ENCODE measurements around the gene OR1I1. TPM values are rescaled to one million over a fixed set of nuclear protein-coding genes. Genes with fewer than 3 reads are reported as not detected.
"Not testable (repeated sequence)": the region's sequence is repeated elsewhere in the genome, so short reads cannot be mapped to it uniquely, and the experiment has no call there.

OR1I1 gene
- total and polyA plus RNA-seq, 8 donors, result not detected

- WGBS, 5 donors, result 37 to 53% (median 43%) methylated on average over 23 of the region's 23 CpGs
- intact Hi-C loops (cut with DNase I; ENCODE audit: low total_unique reads), result no loop called here
- no peak for TF ChIP-seq CTCF (IDR thresholded peaks at IDR 0.05)
- no peak for TF ChIP-seq EP300 (IDR thresholded peaks at IDR 0.05)
- TF ChIP-seq POLR2A (IDR thresholded peaks at IDR 0.05), result no peak
- no peak for TF ChIP-seq POLR2AphosphoS5 (IDR thresholded peaks at IDR 0.05)
- no peak for DNase-seq
- Histone ChIP-seq H3K27me3 (peaks cover 0 to 45% (median 0%) of the 10 kb centered on the region in 3 donors), H3K36me3 (no peaks in the 10 kb centered on the region), H3K27ac (no peak overlapping the region), H3K4me3 (no peak overlapping the region), H3K4me1 (no peaks in the 10 kb centered on the region), H3K9me3 (no peaks in the 10 kb centered on the region)
Observed at GRCh38 chr19:15072930-15073647, 8.9 kb upstream of the OR1I1 start.

- H3K36me3 ChIP-seq, result no peaks in the 10 kb centered on the region
- TF ChIP-seq CTCF (IDR thresholded peaks at IDR 0.05), result no peak
- no peak for TF ChIP-seq POLR2A (IDR thresholded peaks at IDR 0.05)
- TF ChIP-seq EP300 (IDR thresholded peaks at IDR 0.05), result no peak
- TF ChIP-seq POLR2AphosphoS5 (IDR thresholded peaks at IDR 0.05), result no peak
- DNase-seq, result no peak
- no peaks in the 10 kb centered on the region for H3K4me1 ChIP-seq
- H3K27ac ChIP-seq, result no peak overlapping the region
- intact Hi-C loops (cut with DNase I; ENCODE audit: low total_unique reads), result no loop called here
- H3K27me3 ChIP-seq, result peaks cover 0 to 48% (median 0%) of the 10 kb centered on the region in 3 donors
- 49 to 74% (median 53%) methylated on average over 2 of the region's 2 CpGs for WGBS, 5 donors
- H3K4me3 ChIP-seq, result no peak overlapping the region
- H3K9me3 ChIP-seq, result no peaks in the 10 kb centered on the region
Observed at GRCh38 chr19:15074371-15074770, 7.6 kb upstream of the OR1I1 start.

GRCh38 chr19:15075806-15076205 is 6.2 kb upstream of the OR1I1 start:
- Histone ChIP-seq H3K4me3 (no peak overlapping the region), H3K4me1 (no peaks in the 10 kb centered on the region), H3K36me3 (no peaks in the 10 kb centered on the region), H3K9me3 (no peaks in the 10 kb centered on the region), H3K27me3 (peaks cover 0 to 55% (median 3%) of the 10 kb centered on the region in 3 donors), H3K27ac (no peak overlapping the region)
- intact Hi-C loops (cut with DNase I; ENCODE audit: low total_unique reads), result no loop called here
- DNase-seq, result no peak
- WGBS, 5 donors, result 78 to 87% (median 82%) methylated on average over 4 of the region's 4 CpGs
- no peak for TF ChIP-seq CTCF (IDR thresholded peaks at IDR 0.05)
- TF ChIP-seq POLR2AphosphoS5 (IDR thresholded peaks at IDR 0.05), result no peak
- no peak for TF ChIP-seq EP300 (IDR thresholded peaks at IDR 0.05)
- no peak for TF ChIP-seq POLR2A (IDR thresholded peaks at IDR 0.05)

GRCh38 chr19:15080002-15080401 is 2.0 kb upstream of the OR1I1 start:
- intact Hi-C loops (cut with DNase I; ENCODE audit: low total_unique reads); H3K36me3 ChIP-seq; H3K9me3 ChIP-seq; H3K4me3 ChIP-seq; H3K4me1 ChIP-seq; H3K27ac ChIP-seq; DNase-seq: not testable (repeated sequence)
- peaks cover 0 to 76% (median 25%) of the 10 kb centered on the region in 3 donors for H3K27me3 ChIP-seq
- WGBS, 5 donors, result 55 to 70% (median 64%) methylated on average over 4 of the region's 4 CpGs

- H3K27ac ChIP-seq, result no peak overlapping the region
- 71 to 80% (median 78%) methylated on average over 11 of the region's 11 CpGs for WGBS, 5 donors
- H3K36me3 ChIP-seq, result no peaks in the 10 kb centered on the region
- H3K4me3 ChIP-seq, result no peak overlapping the region
- H3K9me3 ChIP-seq, result no peaks in the 10 kb centered on the region
- no peak for DNase-seq
- intact Hi-C loops (cut with DNase I; ENCODE audit: low total_unique reads), result no loop called here
- H3K4me1 ChIP-seq, result peaks cover 0 to 6% (median 3%) of the 10 kb centered on the region in 4 donors
- no peak for TF ChIP-seq EP300 (IDR thresholded peaks at IDR 0.05)
- TF ChIP-seq POLR2AphosphoS5 (IDR thresholded peaks at IDR 0.05), result no peak
- TF ChIP-seq POLR2A (IDR thresholded peaks at IDR 0.05), result no peak
- TF ChIP-seq CTCF (IDR thresholded peaks at IDR 0.05), result no peak
- peaks cover 0 to 56% (median 12%) of the 10 kb centered on the region in 3 donors for H3K27me3 ChIP-seq
Observed at GRCh38 chr19:15087182-15087581, 5.2 kb downstream of the OR1I1 start.

Data from stomach (tissue), 9 donors.